GM10248 (cell line): Measurements from ENCODE around the gene ANO2.

Source experiments
- CTCF ChIA-PET: fragments of 300-600 bp; sonication (Branson Sonifier 250); formaldehyde crosslinking; extraction: SDS; loops from one replicate; lab custom pipeline; 2021; ENCODE audit warnings: antibody characterized with exemption; lab: Yijun Ruan, JAX
- POLR2A ChIA-PET: fragments of 350-650 bp; sonication (Branson Sonifier 250); formaldehyde crosslinking; extraction: SDS; loops from one replicate; lab custom pipeline; 2020; ENCODE audit warnings: antibody characterized with exemption; lab: Yijun Ruan, JAX
- DNase-seq: peaks from one replicate; pipeline ENCODE4 v3.0.0; 2012; ENCODE audit errors: extremely low spot score
- CTCF ChIP-seq: IDR thresholded peaks from 2 replicates; pipeline ENCODE4 v1.5.1; 2012; ENCODE audit warnings: mild to moderate bottlenecking, low read depth; ENCODE audit errors: extremely low read depth, missing control alignments, control extremely low read depth

Gene ANO2

GRCh38 chr12:5944053-5944452 lies 1.0 kb downstream of the ANO2 start:
- DNase-seq: no peak
- ChIA-PET POLR2A (no interaction called here), CTCF (no interaction called here)
- no peak for TF ChIP-seq CTCF

- CTCF ChIA-PET: no interaction called here
- DNase-seq: no peak
- POLR2A ChIA-PET: no interaction called here
- no peak for TF ChIP-seq CTCF
Observed at GRCh38 chr12:5941907-5942306, 3.2 kb downstream of the ANO2 start.

GRCh38 chr12:5927732-5928516 lies 17.1 kb downstream of the ANO2 start:
- TF ChIP-seq CTCF: no peak
- POLR2A ChIA-PET: no interaction called here
- CTCF ChIA-PET: no interaction called here
- no peak for DNase-seq

GRCh38 chr12:5925646-5926045 lies 19.4 kb downstream of the ANO2 start:
- DNase-seq: no peak
- ChIA-PET POLR2A (no interaction called here), CTCF (interaction anchor here (1.4 kb wide), 1 partner anchor 63 kb away, joined by 4 read pairs; no protein-coding TSS in a partner anchor)
- no peak for TF ChIP-seq CTCF

- POLR2A ChIA-PET: no interaction called here
- DNase-seq: no peak
- CTCF ChIA-PET: no interaction called here
- no peak for TF ChIP-seq CTCF
Observed at GRCh38 chr12:5924342-5924741, 20.7 kb downstream of the ANO2 start.

- ChIA-PET CTCF (no interaction called here), POLR2A (no interaction called here)
- no peak for TF ChIP-seq CTCF
- no peak for DNase-seq
Observed at GRCh38 chr12:5923751-5924150, 21.3 kb downstream of the ANO2 start.
